NOMO-1 treated with DMSO at 0.1 percent for 48 hours (cell line): ENCODE measurements around the gene TPI1.
"Not testable (repeated sequence)": the region's sequence is repeated elsewhere in the genome, so short reads cannot be mapped to it uniquely, and the experiment has no call there.

ENCODE experiments used
- DNase-seq: peaks from one replicate; lab custom pipeline; 2025; ENCODE audit not compliant: unreplicated experiment; lab: John Stamatoyannopoulos, UW

TPI1 gene

DNA sequence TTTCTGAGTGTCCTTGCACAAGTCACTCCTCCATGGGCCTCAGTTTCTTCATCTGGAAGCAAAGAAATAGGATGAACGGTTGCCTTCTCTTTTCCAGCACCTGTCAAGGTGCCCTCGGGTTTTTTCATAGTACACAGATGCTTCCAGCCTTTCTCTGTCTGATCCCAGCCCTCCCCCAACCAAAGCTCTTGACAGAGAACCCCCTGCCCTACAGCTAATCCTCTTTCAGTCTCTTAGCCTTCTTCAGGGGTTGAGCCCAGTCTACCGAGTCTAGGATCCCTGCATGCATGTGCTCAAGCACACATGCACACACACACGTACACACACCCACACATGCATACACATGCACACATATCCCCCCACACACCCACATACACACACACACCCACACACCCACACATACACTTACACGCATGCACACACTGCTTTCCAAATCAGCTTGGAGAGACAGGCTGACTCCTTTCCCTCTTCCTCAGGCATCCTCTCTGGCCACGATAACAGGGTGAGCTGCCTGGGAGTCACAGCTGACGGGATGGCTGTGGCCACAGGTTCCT, 20.9 kb upstream of the TPI1 start:
- DNase-seq = no peak

DNA sequence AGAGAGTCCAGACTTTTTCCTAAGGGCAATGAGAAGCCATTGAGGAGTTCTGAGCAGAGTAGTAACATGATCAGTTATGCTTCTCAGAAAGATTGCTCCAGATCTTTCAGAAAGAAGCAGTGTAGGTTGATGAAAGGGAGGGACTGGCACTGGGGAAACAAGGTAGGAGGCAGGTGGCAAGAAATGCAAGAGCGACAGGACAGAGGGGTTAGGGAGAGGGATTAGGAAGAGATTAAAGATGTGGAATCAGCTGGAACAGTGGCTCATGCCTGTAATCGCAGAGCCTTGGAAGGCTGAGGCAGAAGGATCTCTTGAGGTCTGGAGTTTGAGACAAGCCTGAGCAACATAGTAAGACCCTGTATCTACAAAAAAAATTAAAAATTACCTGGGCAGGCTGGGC, 19.7 kb upstream of the TPI1 start:
- no peak for DNase-seq

DNA sequence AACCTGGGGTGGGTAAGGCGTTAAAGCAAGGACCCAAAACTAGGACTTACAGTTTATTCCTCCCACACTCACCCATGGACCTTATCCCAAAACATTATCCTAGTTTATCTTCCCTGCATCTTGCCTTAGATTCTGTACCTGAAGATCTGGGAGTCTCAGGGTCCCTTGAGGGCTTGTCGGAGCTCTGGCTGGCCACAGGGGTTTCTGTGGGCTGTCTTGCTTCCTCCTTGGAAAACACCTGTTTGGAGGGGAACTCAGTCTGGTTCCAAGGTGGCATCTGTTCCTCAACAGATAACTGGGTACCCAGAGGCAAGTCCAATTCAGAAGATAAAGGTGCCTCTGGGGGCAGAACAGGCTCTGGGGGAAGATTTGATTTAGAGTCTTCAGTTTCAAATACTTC, 17.9 kb upstream of the TPI1 start:
- DNase-seq = no peak

DNA sequence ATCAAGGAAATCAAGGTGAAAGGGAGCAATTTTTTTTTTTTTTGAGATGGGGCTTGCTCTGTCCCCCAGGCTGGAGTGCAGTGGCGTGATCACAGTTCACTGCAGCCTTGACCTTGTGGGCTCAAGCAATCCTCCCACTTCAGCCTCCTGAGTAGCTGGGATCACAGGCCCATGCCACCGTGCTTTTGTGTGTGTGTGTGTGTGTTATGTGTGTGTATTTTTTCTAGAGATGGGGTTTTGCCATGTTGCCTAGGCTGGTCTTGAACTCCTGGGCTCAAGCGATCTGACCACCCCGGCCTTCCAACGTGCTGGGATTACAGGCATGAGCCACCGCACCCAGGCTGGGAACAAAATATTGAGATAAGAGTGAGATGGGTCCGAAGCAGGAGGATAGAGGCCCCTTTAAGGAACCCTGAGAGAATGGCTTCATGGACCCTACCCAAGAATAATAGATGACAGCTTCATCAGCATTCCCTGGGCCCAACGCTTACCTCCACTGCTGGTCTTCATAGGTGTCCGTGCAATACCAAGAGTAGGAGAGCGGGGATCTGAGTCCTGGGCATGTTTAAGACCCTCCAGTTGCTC, 17.3 kb upstream of the TPI1 start:
- no peak for DNase-seq

DNA sequence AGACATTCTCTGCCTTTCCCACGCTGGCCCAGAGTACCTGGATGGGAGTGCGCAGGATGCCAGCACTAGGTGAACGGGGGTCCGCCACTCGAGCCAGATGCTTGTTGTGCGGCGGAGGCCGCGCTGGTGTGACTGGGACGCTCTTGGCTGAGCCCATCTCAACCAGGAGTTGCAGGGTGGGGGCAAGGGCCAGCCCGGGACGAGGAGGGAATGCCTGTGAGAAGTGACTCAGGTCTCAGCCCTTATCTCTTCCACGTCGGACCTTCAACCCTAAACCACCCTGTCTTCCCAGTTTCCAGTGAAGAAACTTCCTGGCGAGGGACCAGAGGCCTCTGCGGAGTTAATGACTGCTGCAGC, 16.6 kb upstream of the TPI1 start:
- DNase-seq = no peak

DNA sequence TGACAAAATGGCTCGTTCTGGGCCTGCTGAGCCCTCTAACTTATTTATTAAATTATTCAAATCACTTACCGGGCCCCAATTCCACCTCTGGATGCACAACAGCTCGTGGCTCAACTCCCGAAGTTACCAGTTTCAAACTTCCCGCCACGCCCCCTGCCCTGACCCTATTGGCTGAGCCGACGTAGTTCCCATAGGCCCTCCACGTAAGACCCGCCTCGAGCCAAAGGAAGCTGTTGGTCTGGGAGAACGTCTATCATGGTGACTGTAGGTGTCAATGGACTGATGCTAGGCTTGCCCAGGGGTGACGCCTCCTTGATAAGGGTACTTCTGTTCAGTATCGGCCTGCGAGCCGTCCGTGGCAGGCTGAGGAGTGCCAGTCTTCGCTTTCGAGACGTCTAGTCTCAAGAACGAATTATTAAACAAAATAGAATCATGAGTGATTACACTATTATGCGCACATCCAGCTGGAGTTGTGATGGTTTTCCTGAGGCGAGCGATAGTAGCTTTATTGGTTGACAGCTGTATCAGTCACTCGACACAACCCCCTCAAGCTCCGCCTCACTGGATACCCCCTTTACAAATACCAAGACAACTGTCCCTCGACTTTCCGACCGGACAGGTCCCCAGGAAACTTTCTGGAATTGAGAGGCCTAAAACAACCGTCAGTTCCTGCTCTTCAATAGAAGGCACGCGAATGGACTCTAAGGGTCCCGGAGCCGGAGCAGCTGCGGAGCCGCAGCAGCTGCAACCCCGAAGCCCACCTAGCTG, 16.0 kb upstream of the TPI1 start, which contains the start of gene CDCA3:
Gene CDCA3 (minus strand): TSS at position 134 of the 768 bp plus-strand sequence. CDS start 334 bp downstream, outside the sequence.
- peak; percentile 99 for DNase-seq

DNA sequence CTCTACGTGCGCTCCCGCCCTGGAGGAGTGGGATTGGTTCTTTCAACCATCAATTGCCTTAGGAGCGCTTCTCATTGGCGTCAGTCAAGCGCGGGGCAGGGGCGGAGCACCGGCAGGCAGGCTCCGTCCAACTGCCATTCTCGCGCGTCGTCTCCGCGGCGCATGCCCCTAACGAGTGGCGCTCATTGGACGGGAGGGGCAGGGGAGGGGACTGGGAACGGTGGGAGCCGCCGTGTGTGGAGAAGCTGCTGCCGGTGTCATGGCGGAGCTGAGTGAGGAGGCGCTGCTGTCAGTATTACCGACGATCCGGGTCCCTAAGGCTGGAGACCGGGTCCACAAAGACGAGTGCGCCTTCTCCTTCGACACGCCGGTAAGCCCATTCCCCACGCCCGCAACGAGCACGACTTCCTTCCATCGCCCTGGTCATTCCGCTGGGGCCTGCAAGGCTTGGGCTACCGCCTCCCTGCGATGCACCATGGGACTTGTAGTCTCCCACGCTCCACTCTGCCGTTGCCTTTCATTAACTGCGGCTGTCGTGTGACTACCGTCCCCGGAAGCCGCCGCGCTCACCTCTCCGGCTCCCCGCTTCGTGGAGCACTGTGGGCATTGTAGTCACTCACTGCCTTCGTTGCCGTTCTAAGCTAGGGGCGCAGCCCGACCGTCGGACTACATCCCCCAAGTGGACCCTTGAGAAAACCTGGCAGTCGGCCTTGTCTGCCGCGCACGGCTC, 15.2 kb upstream of the TPI1 start, which contains the start of gene USP5:
Gene USP5 (plus strand): TSS at position 230 of the 730 bp plus-strand sequence. CDS start 30 bp downstream, at position 260.
- peak; percentile 99 for DNase-seq

DNA sequence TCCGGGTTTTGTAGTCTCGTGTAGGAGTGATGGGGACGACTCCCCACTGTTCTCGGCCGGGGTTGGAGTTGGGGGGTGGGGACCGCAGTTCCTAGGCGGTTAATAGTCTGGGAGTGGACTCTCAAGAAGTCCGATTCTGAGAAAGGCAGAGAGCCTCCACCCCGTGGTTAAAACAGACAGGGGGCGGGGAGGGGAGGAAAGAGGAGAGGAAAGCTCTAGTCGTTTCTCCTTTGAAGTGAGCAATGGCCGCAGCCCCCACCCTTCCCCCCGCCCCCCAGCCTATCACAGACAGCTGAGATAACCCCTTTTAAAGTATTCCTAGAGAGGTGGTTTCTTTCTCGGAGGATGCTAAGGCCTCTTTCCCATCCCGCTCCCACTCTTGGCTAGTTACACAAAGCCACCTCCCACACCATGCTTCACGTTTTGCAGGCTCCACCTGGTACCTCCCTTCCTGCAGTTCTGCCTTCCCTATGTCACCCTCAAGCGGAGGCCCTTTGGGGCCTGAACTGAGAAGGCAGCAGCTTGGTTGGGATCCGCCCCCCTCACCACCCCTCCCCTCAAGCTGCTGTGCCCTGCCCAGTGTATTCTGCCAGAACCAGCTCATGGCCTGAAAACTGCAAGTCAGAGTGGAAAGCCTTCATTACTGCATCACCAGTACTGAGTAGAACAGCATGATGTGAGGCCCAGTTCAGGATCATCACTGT, 14.5 kb upstream of the TPI1 start:
- DNase-seq = no peak

DNA sequence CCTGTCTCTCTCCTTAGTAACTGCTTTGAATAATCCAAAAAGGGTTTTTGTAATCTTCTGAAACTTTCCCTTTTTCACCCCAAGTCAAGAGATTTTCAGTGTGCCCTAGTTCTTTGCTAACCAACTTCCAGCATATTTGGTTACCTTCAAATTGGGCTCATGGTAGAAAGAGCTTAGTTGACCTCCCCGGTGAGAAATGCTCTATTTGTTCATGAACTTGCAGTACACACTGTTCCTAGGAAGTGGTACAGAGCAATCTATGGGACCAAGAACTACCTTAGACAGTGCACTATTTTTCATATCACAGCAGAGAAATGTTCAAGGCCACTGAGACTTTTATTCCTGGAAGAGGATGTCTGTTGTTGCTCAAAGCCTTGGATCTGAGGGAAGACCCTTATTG, 13.7 kb upstream of the TPI1 start:
- DNase-seq = no peak

DNA sequence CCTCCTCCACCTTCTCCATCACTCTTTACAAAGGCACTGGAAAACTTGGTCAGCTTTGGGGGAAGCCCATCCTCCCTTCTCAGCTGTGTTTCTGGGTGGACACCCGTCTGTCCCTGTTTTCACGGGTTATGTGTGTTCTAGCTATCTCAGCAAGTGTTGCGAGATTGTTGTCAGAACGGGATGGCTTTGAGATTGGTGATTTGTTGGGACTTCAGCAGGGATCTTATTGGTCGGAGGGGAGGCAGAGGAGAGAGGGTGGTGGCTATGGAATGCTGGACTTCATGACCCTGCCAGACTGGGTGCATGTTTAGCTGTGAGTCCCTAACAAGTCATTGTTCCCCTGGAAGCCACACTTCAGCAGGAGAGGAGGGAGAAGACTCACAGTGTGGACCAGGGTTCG, 13.3 kb upstream of the TPI1 start:
- no peak for DNase-seq

DNA sequence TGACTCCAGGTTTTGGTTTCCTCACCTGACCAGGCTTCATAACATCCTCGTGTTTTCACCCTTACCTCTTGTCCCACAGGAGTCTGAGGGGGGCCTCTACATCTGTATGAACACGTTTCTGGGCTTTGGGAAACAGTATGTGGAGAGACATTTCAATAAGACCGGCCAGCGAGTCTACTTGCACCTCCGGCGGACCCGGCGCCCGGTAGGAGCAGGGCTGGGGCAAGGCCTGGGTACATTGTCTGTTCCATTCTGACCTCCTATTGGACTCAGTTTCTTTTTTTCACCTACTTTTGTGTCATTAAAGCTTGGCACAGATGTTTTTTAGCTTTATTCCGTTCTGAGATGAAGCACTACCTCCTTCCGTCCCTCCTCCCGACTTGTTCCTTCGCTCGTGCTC, 12.0 kb upstream of the TPI1 start:
- no peak for DNase-seq

DNA sequence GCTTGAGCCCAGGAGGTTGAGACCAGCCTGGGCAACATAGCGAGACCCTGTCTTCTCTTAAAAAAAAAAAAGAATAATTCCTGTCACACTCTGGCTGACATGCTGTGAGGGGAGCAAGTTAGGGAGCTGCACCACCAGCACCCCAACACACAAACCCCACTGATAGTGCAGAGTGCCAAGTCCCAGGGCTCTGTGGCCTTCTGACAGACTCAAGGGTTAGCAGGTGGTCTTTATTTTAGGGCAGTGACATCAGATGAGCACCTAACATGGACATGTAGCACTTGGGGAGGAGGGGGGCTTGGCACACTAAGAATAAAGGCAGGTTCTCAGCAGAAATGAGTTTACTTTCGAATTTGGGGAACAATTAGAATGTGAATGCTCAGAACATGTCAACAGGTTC, 8.5 kb upstream of the TPI1 start:
- no peak for DNase-seq

DNA sequence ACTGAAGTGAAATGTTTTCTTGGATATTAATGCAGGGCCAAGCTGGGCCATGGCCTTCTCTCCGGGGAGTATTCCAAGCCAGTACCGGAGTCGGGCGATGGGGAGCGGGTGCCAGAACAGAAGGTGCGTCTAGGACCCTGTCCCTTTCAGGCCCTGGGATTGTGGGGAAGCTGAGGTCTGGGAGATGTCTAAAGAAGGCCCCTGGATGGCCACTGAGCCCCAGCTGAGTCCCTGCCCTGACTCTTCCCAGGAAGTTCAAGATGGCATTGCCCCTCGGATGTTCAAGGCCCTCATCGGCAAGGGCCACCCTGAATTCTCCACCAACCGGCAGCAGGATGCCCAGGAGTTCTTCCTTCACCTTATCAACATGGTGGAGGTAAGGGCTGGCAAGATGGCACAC, 7.2 kb upstream of the TPI1 start:
- no peak for DNase-seq

DNA sequence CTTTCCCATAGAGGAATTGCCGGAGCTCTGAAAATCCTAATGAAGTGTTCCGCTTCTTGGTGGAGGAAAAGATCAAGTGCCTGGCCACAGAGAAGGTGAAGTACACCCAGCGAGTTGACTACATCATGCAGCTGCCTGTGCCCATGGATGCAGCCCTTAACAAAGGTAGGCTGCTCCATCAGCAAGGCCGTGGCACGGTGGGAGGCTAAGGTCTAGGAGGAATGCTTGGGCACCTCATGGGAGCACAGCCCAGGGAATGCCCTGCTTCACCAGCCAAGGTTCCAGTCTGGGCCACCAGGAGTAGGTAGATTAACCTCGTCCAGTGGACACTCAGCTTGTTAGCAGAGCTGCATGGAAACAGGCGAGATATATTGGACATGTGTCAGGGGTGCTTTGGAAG, 6.4 kb upstream of the TPI1 start:
- DNase-seq = no peak

DNA sequence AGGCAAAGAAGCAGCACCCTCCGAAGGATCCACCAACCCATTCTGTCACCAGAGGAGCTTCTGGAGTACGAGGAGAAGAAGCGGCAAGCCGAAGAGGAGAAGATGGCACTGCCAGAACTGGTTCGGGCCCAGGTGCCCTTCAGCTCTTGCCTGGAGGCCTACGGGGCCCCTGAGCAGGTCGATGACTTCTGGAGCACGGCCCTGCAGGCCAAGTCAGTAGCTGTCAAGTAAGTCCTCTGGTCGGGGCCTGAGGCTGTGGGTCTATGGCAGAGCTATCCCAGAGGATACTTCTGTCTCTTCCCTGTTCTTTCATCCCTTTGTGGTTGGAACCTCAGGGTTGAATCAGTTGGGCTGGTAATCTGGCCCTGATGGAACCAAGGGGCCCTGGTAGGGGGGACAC, 5.9 kb upstream of the TPI1 start:
- DNase-seq = no peak

DNA sequence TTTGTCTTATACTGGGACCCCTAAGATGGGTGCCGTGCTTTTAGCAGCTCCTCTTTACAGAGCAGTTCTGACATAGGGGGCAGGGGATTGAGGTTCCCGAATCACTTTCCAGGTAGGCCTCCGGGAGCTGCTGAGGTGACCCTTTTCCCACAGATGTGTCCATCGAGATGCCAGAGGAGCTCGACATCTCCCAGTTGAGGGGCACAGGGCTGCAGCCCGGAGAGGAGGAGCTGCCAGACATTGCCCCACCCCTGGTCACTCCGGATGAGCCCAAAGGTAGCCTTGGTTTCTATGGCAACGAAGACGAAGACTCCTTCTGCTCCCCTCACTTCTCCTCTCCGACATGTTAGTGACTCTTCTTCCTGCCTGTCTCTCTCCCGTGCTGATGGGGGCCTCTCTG, 4.3 kb upstream of the TPI1 start:
- DNase-seq = no peak

DNA sequence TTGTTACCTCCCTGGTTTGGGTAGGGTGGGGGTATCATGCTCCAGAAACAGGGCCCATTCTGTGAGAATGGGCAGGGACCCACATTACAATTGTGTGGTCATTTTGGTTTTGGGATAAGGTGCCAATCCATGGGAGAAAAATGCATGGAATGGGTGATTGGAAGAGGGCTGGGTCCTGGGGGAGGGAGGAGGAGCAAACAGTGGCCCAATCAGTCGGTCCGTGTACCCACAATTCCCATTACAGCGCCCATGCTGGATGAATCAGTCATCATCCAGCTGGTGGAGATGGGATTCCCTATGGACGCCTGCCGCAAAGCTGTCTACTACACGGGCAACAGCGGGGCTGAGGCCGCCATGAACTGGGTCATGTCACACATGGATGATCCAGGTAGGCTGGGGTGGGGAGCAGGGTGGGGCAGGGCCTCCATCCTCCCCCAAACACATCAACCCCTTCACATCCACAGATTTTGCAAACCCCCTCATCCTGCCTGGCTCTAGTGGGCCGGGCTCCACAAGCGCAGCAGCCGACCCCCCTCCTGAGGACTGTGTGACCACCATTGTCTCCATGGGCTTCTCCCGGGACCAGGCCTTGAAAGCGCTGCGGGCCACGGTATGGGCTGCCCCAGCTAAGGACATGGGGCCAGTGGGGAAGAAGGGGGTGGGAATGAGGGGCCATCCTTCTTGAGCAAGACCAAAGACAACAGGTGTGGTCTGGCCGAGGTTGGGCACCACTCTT, 3.6 kb upstream of the TPI1 start:
- DNase-seq = no peak

DNA sequence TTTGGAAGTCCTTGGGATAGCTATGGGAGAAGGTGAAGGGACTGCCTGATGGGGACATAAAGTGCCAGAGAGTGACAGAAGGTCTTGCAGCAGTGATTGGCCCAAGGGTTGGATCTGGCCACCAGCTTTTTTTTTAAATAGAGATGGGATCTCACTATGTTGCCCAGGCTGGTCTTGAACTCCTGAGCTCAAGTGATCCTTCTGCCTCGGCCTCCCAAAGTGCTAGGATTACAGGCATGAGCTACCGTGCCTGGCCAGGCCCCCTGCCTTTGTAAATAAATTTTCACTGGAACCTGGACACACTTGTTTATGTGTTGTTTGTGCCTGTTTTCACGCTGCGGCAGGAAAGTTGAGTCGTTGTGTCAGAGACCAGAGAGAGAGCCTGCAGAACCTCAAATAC, 2.0 kb upstream of the TPI1 start:
- not testable (repeated sequence) for DNase-seq

DNA sequence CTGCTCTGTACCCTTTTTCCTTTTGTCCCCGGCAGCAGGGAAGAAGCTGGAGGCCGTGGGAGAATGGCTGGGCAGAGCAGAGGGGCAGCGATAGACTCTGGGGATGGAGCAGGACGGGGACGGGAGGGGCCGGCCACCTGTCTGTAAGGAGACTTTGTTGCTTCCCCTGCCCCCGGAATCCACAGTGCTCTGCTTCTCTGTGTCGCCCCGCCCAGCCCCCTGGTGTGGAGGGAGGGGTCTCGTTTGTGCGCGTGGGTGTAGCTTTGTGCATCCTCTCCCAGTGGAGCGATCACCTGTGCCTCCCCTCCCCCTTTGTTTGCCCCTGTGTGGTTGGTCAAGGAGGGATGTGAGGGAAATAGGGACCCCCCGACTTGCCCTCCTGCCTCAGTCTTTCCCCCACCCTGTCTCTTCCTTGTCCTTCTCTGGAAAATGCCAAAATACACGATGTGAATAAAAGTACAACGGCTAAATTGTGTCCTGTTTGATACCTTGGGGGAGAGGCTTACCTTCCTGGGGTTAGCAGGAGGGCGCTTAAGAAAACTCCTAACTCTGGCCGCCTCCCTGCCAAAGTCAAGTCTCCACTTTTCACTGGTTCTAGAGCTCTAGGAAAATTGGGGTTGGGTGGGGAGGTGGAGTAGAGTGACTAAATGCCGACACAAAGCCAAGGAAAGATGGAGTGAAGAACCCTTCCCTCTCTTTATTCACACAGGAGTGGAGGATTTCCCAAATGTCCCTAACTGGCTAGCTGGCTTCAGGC, 990 bp upstream of the TPI1 start:
- DNase-seq = no peak

DNA sequence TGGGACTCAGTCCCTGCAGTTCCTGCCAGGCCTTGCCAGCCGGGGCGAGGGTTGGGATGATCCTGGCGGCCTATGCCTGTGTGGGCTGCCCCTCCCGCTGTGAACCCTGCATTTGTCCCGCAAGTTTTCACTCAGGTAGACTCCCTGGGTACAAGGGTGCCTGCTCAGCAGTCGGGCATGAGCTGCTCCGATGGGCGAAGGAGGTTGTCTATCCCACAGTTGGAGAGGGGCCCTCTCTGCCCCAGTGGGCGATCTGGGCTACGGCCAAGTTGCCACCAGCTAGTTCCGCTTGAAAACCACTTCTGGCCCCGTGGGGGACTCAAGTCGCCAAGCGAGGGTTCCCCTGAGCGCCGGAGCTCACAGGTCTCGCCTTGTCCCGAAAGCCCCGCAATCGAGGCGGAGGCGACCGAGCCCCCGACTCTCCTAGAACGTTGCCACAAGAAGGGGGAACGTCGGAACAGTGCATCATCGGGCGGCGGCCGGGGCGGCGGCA, 365 bp upstream of the TPI1 start:
- DNase-seq = peak; percentile 69
